Measurements from ENCODE around the gene SLC25A44. TPM values are rescaled to one million over a fixed set of nuclear protein-coding genes. Genes with fewer than 3 reads are reported as not detected.

SLC25A44 gene
- total and polyA plus RNA-seq, 11 donors, result 5.8 to 29.3 (median 20.5) TPM

GRCh38 chr1:156233426-156234127 is 39.7 kb downstream of the SLC25A44 start:
- Histone ChIP-seq H3K27me3 (no peaks in the 10 kb centered on the region), H3K9me3 (no peaks in the 10 kb centered on the region), H3K4me1 (no peaks in the 10 kb centered on the region), H3K27ac (no peak overlapping the region), H3K36me3 (peaks cover 2 to 80% (median 66%) of the 10 kb centered on the region in 9 donors), H3K4me3 (no peak overlapping the region)
- DNase-seq (peak in 1 of 5 donors; percentile 2), ATAC-seq (no peak)
- 70 to 84% (median 78%) methylated on average over 5 of the region's 5 CpGs for WGBS, 4 donors
- intact Hi-C loops (cut with DNase I), result no loop called here
- no peak for TF ChIP-seq POLR2A (IDR thresholded peaks at IDR 0.05)
- no peak for TF ChIP-seq CTCF (IDR thresholded peaks at IDR 0.05)

DNA sequence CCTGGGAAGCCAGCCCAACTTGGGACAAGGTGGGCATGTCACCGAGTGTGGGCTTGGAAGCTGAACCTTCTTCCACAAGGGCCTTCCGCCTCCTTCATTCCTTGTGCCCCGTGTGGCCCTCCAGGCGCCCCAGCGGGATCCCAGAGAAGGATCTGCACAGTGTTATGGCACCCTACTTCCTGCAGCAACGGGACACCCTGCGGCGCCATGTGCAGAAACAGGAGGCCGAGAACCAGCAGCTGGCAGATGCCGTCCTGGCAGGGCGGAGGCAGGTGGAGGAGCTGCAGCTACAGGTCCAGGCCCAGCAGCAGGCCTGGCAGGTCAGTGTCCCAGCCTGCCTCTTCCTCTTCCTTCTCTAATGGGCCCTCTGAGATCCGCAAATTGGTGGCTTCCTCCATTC is 42.3 kb downstream of the SLC25A44 start:
- no peak overlapping the region for H3K27ac ChIP-seq
- peaks cover 2 to 90% (median 69%) of the 10 kb centered on the region in 9 donors for H3K36me3 ChIP-seq
- TF ChIP-seq CTCF (IDR thresholded peaks at IDR 0.05), result no peak
- TF ChIP-seq POLR2A (IDR thresholded peaks at IDR 0.05), result no peak
- no peaks in the 10 kb centered on the region for H3K27me3 ChIP-seq
- no peak overlapping the region for H3K4me3 ChIP-seq
- intact Hi-C loops (cut with DNase I), result no loop called here
- DNase-seq, result no peak
- H3K4me1 ChIP-seq, result no peaks in the 10 kb centered on the region
- H3K9me3 ChIP-seq, result no peaks in the 10 kb centered on the region
- ATAC-seq, result peak in 1 of 4 donors; percentile 6
- WGBS, 4 donors, result 87 to 97% (median 95%) methylated on average over 11 to 12 of the region's 12 CpGs

DNA sequence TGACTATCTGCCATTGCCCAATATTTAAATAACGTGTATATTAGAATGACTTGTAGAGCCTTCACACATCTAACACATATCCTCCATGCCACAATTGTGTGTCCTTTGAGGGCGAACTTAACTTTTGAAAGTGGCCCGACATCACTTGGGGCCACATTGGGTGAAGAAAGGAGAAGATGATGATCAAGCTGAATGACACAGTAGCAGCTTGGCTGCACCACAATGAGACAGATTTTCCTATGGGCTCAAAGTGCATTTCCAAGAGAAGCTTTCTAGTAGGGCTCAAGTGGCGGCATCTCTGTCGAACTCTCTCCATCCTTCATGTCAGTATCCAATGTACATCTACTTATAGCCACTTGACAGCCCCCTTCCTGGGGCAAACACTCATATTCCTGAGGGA is 44.3 kb downstream of the SLC25A44 start:
- H3K4me1 ChIP-seq, result no peaks in the 10 kb centered on the region
- ATAC-seq, result no peak
- H3K27me3 ChIP-seq, result no peaks in the 10 kb centered on the region
- H3K9me3 ChIP-seq, result no peaks in the 10 kb centered on the region
- intact Hi-C loops (cut with DNase I), result no loop called here
- H3K27ac ChIP-seq, result no peak overlapping the region
- no peak for DNase-seq
- H3K36me3 ChIP-seq, result peaks cover 2 to 87% (median 74%) of the 10 kb centered on the region in 9 donors
- no peak for TF ChIP-seq POLR2A (IDR thresholded peaks at IDR 0.05)
- TF ChIP-seq CTCF (IDR thresholded peaks at IDR 0.05), result no peak
- no peak overlapping the region for H3K4me3 ChIP-seq
- WGBS, 4 donors, result 91 to 95% (median 94%) methylated on average over 5 of the region's 5 CpGs

DNA sequence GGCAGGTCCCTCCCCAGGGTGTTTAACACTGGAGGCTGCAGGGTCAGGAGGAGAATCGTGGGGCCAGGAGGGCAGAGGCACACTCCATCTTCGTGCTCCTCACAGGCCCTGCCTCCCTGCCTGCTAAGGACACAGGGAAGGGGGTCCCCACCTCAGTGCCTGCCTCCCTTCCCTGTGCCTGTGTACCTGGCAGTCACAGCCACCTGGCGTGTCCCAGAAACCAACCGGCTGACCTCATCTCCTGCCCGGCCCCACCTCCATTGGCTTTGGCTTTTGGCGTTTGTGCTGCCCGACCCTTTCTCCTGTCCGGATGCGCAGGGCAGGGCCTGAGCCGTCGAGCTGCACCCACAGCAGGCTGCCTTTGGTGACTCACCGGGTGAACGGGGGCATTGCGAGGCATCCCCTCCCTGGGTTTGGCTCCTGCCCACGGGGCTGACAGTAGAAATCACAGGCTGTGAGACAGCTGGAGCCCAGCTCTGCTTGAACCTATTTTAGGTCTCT is 47.5 kb downstream of the SLC25A44 start:
- DNase-seq (no peak), ATAC-seq (no peak)
- H3K27ac ChIP-seq, result no peak overlapping the region
- peaks cover 3 to 15% (median 11%) of the 10 kb centered on the region in 12 donors for H3K4me1 ChIP-seq
- no peak overlapping the region for H3K4me3 ChIP-seq
- intact Hi-C loops (cut with DNase I), result loop anchor here in 1 of 10 donors (10.0 kb wide), 1 partner anchor 73 kb away; no protein-coding TSS in a partner anchor
- H3K36me3 ChIP-seq, result peaks cover 1 to 57% (median 44%) of the 10 kb centered on the region in 9 donors
- H3K9me3 ChIP-seq, result no peaks in the 10 kb centered on the region
- peaks cover 0 to 17% (median 14%) of the 10 kb centered on the region in 9 donors for H3K27me3 ChIP-seq
- WGBS, 4 donors, result 74 to 82% (median 76%) methylated on average over 13 to 15 of the region's 15 CpGs
- no peak for TF ChIP-seq CTCF (IDR thresholded peaks at IDR 0.05)
- TF ChIP-seq POLR2A (IDR thresholded peaks at IDR 0.05), result no peak

Measured in heart left ventricle (tissue), 16 donors.